H1 (cell line): ENCODE results near the gene ANGPTL4.
"Not testable (repeated sequence)": the region's sequence is repeated elsewhere in the genome, so short reads cannot be mapped to it uniquely, and the experiment has no call there.

Experiments
- EP300 ChIP-seq, 2 experiments: IDR thresholded peaks; 1 replicate in 1 of 2; 2 replicates in 1 of 2; pipeline ENCODE4 v1.6.1; 2011 to 2012; ENCODE audit warnings: low read depth in 2 of 2, low read length in 2 of 2, mild to moderate bottlenecking in 2 of 2, borderline replicate concordance in 1 of 2, inconsistent platforms in 1 of 2, moderate library complexity in 1 of 2
- POLR2A ChIP-seq, 2 experiments: IDR thresholded peaks; 1 replicate in 1 of 2; 2 replicates in 1 of 2; pipeline ENCODE4 v1.6.1; 2011; ENCODE audit warnings: low read depth in 2 of 2, low read length in 2 of 2, mild to moderate bottlenecking in 2 of 2; ENCODE audit errors: control extremely low read depth in 1 of 2
- RXRA ChIP-seq: IDR thresholded peaks from 2 replicates; pipeline ENCODE4 v1.6.1; 2011; ENCODE audit warnings: low read depth, mild to moderate bottlenecking, low read length, moderate library complexity; ENCODE audit not compliant: insufficient read depth
- SP4 ChIP-seq: IDR thresholded peaks from 2 replicates; pipeline ENCODE4 v1.6.1; 2012; ENCODE audit warnings: low read length, inconsistent platforms
- TAF1 ChIP-seq: IDR thresholded peaks from 2 replicates; pipeline ENCODE4 v1.6.1; 2011; ENCODE audit warnings: mild to moderate bottlenecking, low read depth, low read length
- TF ChIP-seq, protein P1 (sequence below), 3 experiments: IDR thresholded peaks; 1 replicate in 2 of 3; 2 replicates in 1 of 3; pipeline versions ENCODE4 v1.5.1 to v1.6.1; 2011; ENCODE audit warnings: low read length in 3 of 3, mild to moderate bottlenecking in 3 of 3, inconsistent platforms in 2 of 3, low read depth in 1 of 3, moderate library complexity in 1 of 3; ENCODE audit not compliant: insufficient read depth in 1 of 3; ENCODE audit errors: control extremely low read depth in 1 of 3
- TF ChIP-seq, protein P2 (sequence below): IDR thresholded peaks from 2 replicates; pipeline ENCODE4 v1.6.1; 2012; ENCODE audit warnings: inconsistent platforms

DNA sequence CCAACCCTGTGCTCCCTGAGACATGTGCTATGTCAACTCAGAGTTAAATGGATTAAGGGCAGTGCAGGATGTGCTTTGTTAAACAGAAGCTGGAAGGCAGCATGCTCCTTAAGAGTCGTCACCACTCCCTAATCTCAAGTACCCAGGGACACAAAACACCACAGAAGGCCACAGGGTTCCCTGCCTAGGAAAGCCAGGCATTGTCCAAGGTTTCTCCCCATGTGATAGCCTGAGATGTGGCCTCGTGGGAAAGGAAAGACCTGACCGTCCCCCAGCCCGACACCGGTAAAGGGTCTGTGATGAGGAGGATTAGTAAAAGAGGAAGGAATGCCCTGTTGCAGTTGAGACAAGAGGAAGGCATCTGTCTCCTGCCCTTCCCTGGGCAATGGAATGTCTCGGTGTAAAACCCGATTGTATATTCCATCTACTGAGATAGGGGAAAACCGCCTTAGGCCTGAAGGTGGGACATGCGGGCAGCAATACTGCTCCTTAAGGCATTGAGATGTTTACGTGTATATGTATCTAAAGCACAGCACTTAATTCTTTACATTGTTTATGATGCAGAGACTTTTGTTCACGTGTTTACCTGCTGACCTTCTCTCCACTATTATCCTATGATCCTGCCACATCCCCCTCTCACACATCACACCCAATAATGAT is 48.8 kb upstream of the ANGPTL4 start:
- TF ChIP-seq EP300 (IDR thresholded peaks at IDR 0.05; ENCODE audit: borderline replicate concordance in 1 of 2, low read depth in 2 of 2, low read length in 2 of 2); SP4; POLR2A (IDR thresholded peaks at IDR 0.05; ENCODE audit: control extremely low read depth in 1 of 2, low read depth in 2 of 2, low read length in 2 of 2); RXRA; TAF1: not testable (repeated sequence)
- TF ChIP-seq, protein P1, sequence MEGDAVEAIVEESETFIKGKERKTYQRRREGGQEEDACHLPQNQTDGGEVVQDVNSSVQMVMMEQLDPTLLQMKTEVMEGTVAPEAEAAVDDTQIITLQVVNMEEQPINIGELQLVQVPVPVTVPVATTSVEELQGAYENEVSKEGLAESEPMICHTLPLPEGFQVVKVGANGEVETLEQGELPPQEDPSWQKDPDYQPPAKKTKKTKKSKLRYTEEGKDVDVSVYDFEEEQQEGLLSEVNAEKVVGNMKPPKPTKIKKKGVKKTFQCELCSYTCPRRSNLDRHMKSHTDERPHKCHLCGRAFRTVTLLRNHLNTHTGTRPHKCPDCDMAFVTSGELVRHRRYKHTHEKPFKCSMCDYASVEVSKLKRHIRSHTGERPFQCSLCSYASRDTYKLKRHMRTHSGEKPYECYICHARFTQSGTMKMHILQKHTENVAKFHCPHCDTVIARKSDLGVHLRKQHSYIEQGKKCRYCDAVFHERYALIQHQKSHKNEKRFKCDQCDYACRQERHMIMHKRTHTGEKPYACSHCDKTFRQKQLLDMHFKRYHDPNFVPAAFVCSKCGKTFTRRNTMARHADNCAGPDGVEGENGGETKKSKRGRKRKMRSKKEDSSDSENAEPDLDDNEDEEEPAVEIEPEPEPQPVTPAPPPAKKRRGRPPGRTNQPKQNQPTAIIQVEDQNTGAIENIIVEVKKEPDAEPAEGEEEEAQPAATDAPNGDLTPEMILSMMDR (IDR thresholded peaks at IDR 0.05; ENCODE audit: control extremely low read depth in 1 of 3, insufficient read depth in 1 of 3, low read depth in 1 of 3, low read length in 3 of 3), result not testable (repeated sequence)
- TF ChIP-seq, protein P2, sequence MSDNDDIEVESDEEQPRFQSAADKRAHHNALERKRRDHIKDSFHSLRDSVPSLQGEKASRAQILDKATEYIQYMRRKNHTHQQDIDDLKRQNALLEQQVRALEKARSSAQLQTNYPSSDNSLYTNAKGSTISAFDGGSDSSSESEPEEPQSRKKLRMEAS, result not testable (repeated sequence)
